Peyer's patch (tissue), 4 donors: Measurements from ENCODE around the gene MYO1B.

Experiments used
- CTCF ChIP-seq, 6 experiments: fragments of 450-650 bp in 4 of 6; fragments of 200-600 bp in 2 of 6; sonication (generic) in 1 of 6; IDR thresholded peaks; one replicate each; pipeline ENCODE4 v1.5.1; 2017 to 2019; ENCODE audit warnings: antibody characterized with exemption in 6 of 6, mild to moderate bottlenecking in 3 of 6, moderate library complexity in 1 of 6
- POLR2A ChIP-seq, 2 donors: fragments of 450-650 bp; IDR thresholded peaks; one replicate each; pipeline ENCODE4 v1.5.1; 2017; ENCODE audit warnings: antibody characterized with exemption in 2 of 2, mild to moderate bottlenecking in 2 of 2, moderate library complexity in 2 of 2

- no peak for TF ChIP-seq CTCF (IDR thresholded peaks at IDR 0.05)
- no peak for TF ChIP-seq POLR2A (IDR thresholded peaks at IDR 0.05)
Observed at GRCh38 chr2:191434072-191434471, 188.9 kb downstream of the MYO1B start.
